GM21529 (cell line): Measurements from ENCODE around the gene APP.

Experiments
- ATAC-seq: cut with Tn5 transposase; IDR thresholded peaks from one replicate; pipeline ENCODE4 v1.9.1; 2021; ENCODE audit not compliant: unreplicated experiment

Gene APP

DNA sequence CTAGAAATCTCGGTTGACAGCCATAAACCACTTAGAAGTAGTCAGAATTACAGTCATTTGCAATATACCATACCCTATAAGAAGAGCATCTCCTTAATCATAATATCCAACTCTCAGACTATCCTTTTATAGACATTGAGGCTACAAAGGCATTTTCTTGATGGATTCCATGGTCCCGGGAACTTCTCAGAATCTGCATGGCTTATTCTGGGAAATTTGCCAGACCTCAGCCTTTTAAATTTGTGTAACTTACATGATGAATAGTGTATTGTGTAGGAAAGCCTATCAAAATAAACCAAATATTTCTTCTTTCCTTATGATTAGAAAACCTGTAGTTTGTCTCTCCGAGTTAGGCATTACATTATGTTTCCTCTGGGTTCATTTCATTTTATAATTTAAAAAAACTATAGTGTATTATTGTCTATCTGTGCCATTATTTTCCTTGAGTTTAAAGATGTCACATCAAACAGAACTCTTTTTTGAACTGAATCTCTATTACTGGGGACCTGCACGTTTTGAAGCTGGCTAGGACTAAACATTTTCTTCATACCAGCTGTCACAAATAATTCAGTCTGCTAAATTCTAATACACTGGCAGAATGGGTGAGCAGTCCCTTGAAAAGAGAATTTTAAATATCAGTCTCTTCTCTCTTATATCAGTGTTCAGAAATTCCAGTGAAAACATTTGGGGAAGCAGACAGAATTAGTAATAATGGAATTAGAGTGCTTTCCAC lies 332.9 kb downstream of the APP start:
- ATAC-seq = no peak

DNA sequence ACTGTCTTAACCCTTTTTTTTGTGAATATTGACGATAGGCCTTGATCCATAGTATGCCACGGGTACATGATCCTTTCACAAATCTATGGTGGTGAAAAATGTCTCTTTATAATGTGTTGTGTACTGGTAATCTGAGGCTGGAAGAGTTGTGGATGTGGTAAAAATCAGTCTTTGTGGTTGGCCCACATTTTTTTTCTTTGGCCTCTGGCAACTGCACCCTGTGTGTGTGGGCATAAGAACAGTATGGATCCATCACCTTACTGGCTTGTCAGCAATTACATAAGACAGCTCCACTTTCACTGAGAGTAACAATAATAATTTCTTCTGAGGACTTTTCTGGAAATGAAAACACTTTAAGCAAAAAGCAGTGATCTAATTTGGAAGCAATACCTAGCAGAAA lies 334.2 kb downstream of the APP start:
- ATAC-seq = no peak

DNA sequence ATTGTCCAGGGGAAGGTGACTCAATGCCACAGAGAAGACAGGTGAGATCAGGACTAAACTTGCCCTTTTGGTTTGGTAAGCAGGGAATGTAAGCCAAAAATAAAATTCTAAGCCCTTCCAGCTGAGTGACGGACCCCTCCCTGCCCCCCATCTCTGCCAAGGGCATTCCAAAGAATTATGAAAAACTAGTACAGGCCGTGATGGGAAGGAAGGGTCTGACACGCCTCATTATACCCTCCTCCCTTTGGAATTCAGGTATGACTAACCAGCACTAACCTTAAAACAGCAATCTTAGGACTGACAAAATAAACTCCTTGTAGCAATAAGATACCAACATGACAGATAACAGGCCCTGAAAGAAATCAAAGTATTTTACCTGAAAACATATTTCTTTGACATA lies 336.2 kb downstream of the APP start:
- no peak for ATAC-seq

DNA sequence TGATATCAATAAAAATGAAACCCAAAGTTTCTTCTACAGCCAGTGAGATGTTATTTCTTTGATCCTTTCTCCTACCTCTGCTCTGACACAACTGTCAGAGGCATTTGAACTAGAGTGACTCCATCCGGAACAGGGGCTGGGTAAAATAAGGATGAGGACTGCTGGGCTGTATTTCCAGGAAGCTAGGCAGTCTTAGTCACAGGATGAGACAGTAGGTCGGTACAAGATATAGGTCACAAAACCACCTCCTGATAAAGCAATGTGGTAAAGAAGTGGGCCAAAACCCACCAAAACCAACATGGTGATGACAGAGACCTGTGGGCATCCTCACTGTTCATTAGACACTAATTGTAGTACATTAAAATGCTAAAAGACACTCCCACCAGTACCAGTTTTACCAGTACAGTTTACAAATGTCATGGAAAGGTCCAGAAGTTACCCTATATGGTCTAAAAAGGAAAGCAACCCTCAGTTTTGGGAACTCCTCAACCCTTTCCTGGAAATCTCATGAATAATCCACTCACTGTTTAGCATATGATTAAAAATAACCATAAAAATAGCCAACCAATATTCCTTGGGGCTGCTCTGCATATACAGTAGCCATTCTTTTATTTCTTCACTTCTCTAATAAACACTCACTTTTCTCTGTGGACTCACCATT lies 339.1 kb downstream of the APP start:
- no peak for ATAC-seq
